IPS-NIHi11 (cell line): ENCODE results near the gene CDC45.
"Not testable (repeated sequence)": the region's sequence is repeated elsewhere in the genome, so short reads cannot be mapped to it uniquely, and the experiment has no call there.

ENCODE experiments used
- DNase-seq: peaks from one replicate; pipeline ENCODE4 v3.0.0; 2012; ENCODE audit warnings: mixed read lengths, low spot score

The CDC45 gene

DNA sequence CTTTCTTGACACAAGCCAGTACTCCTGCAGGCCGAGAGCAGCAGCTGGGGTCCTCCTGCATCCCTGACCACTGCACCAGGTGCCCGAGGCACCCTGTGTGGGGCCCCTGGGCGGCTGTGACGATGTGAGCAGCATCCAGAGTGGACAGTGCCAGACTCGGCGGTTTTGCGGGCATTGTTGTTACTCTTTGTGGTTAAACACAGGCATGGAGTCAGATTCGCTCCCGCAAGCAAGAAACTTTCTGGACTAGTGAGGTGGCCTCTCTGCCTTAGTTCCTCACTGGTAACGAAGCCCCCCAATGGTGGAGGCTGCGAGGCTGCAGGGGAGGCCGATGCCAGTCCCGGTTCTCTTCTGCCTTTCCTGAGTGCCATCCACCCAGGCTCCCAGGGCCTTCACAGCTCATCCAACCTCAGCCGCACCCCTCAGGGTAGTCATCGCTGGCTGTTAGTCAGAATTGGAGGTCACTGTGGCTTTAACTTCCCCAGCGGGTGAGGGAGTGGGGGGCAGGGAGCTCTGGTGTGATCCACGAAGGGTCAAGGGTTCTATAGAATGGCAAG is 48.2 kb downstream of the CDC45 start:
- no peak for DNase-seq

DNA sequence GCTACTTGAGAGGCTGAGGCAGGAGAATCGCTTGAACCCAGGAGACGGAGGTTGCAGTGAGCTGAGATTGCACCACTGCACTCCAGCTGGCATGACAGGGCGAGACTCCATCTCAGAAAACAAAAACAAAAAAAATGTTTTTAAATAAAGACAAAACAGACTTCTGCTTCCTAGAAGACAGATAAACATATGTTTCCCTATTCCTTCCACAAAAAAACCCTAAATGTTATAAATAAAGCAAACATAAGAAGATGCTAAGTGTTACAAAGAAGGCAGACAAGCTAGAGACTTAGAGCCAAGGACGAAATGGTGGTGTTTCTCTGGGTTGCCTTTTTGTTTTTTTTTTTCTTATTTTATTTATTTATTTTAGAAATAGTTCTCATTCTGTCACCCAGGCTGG is 50.1 kb downstream of the CDC45 start:
- DNase-seq: no peak

DNA sequence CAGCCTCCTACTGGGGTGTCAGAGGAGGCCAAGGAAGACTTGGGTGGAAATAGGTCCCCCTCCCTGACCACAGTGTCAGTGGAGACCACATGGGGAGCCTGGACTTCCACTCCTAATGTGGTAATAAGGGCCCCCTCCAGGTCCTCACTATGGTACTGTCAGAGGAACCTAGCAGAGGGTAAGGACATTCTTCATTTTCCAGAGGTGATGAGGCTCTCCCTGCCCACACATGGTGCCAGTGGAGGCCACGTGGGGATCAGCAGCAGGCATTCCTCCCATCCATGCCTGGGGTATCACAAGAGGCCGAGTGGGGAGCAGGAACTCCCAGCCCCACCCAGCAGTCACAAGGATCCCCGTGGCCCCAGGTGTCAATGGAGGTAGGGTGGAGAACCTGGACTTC is 51.0 kb downstream of the CDC45 start:
- DNase-seq: no peak

DNA sequence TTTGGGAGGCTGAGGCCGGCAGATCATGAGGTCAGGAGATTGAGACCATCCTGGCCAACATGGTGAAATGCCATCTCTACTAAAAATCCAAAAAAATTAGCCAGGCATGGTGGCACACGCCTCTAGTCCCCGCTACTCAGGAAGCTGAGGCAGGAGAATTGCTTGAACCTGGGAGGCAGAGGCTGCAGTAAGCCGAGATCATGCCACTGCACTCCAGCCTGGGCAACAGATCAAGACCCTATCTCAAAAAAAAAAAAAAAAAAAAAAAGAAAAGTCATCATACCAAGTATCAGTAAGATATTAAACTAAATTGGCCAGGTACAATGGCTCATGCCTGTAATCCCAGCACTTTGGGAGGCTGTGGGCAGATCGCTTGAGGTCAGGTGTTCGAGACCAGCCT is 51.6 kb downstream of the CDC45 start:
- DNase-seq: not testable (repeated sequence)

DNA sequence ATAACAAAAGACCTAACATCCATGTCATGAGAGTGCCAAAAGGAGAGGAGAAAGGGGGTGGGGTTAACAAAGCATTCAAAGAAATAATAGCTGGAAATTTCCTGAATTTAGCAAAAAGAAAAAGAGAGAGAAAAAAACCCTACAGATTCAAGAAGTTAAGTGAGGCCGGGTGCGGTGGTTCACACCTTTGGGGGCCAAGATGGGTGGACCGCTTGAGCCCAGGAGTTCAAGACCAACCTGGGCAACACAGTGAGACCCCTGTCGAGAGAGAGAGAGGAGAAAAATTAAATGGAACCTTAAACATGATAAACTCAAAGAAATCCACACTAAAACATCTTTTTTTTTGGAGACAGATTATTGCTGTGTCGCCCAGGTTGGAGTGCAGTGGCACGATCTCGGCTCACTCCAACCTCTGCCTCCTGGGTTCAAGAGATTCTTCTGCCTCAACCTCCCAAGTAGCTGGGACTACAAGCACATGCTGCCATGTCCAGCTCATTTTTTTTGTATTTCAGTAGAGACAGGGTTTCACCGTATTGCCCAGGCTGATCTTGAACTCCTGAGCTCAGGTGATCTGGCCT is 53.4 kb downstream of the CDC45 start:
- no peak for DNase-seq

DNA sequence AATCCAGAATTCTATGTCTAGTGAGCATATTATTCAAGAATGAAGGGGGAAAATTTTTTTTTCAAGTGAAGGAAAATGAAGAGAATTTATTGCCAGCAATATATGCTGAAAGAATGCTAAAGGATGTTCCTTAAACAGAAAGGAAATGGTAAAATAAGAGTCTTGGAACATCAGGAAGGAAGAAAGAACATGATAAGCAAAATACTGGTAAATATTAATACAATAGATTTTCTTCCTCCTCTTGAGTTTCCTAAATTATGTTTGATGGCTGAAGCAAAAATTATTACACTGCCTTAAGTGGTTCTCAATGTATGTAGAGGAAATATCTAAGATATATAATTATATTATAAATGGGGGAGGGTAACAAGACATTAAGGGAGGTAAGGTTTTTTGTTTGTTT is 54.1 kb downstream of the CDC45 start:
- no peak for DNase-seq

DNA sequence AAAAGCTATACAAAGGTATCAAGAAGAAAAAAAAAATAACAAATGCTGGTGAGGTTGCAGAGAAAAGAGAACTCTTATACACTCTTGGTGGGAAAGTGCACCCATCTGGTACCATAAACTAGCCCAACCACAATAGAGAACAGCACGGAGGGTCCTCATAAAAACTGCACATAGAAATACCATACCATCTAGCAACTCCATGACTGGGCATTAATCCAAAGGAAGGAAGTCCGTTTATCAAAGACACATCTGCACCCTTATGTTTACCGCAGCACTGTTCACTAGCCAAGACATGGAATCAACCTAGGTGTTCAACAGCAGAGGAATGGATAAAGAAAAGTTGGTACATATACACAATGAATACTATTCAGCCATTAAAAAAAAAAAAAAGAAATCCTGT is 55.3 kb downstream of the CDC45 start:
- DNase-seq: no peak

DNA sequence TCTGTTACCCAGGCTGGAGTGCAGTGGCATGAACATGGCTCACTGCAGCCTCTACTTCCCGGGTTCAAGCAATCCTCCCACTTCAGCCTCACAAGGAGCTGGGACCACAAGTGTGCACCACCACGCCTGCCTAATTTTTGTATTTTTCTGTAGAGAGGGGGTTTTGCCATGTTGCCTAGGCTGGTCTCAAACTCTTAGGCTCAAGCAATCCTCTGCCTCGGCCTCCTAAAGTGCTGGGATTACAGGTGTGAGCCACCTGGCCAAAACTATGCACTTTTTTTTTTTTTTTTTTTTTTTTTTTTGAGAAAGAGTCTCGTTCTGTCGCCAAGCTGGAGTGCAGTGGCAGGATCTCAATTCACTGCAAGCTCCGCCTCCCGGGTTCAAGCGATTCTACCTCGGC is 56.8 kb downstream of the CDC45 start:
- DNase-seq: no peak

DNA sequence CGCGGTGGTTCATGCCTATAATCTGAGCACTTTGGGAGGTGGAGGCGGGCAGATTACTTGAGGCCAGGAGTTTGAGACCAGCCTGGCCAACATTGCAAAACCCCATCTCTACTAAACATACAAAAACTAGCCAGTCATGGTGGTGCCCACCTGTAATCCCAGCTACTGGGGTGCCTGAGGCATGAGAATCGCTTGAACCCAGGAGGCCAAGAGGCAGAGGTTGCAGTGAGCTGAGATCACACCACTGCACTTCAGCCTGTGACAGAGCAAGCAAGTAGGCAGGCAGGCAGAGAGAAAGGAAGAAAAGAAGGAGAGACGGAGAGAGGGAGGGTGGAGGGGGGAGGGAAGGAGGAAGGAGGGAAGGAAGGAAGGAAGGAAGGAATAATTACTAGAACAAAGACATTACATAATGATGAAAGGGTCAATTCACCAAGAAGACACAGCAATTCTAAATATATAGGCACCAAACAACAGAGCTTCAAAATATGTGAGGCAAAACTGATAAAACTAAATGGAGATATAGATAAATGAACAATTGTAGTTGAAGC is 58.3 kb downstream of the CDC45 start:
- DNase-seq: no peak

DNA sequence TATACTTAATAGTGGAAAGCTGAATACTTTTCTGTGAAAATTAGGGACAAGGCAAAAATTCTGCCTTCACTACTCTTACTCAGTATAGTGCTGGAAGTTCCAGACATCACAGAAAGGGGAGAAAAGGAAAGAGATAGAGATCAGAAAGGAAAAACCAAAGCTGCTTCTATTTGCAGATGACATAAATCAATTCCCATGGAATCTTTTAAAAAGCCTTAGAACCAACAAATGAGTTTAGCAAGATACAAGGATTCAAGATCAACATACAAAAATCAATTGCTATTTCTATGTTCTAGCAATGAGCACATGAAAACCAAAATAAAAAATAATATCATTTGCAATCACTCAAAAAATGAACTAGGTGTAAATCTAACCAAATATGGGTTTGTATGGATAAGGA is 60.7 kb downstream of the CDC45 start:
- DNase-seq: no peak

DNA sequence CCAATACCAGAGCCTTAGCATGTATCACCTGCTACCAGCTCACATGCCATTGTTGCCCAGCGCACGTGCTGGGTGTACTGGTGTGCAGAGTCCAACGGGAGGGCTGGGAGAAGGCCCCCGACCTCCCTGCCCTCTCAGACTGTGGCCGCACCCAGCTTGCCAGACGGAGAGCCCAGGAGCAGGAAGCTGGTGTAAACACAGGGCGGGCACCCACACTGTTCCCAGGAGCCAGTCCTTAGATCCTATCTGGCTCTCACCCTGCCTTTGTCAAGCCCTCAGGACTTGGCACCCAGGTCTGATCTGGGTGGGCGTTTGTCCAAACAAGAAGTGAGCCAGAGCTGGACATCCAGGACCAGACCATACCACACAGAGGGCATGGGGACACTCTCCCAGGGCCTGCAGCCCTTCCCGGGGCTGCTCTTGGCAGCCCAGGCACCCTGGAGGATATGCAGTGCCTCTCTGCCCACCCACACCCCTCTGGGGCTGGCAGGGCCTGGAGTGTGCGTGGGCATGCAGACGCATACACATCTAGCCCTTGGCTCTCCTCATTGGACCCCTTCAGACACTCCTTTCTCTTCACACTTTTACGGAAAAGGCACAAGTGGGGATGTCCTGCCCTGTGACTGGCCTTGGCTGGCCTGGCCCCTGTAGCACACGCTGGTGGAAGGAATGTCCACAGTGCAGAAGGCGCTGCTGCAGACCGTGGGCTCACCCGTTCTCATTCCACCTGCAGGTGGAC is 64.4 kb downstream of the CDC45 start:
- DNase-seq: no peak

DNA sequence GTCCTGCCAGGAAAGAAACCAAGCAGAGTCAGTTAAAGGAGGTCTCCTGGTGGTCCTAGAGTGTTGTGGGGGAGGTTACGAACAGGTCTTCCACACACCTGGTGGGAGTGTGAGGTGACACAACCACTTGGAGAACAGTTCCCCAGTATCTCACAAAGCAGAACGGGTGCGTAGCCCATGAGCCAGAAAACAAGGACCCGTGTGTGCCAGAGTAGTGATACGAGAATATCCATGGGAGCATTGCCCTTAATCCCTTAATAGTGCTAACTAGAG is 66.2 kb downstream of the CDC45 start:
- no peak for DNase-seq

DNA sequence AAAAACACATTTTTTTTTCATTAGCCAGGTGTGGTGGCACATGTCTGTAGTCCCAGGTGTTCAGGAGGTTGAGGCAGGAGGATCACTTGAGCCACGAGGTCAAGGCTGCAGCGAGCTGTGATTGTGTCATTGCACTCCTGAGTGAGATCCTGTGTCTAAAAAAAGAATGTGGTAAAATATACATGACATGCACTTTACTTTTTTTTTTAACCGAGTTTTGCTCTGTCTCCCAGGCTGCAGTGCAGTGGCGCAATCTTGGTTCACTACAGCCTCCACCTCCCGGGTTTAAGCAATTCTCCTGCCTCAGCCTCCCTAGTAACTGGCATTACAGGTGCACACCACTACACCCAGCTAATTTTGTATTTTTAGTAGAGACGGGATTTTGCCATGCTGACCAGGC is 67.0 kb downstream of the CDC45 start:
- no peak for DNase-seq

DNA sequence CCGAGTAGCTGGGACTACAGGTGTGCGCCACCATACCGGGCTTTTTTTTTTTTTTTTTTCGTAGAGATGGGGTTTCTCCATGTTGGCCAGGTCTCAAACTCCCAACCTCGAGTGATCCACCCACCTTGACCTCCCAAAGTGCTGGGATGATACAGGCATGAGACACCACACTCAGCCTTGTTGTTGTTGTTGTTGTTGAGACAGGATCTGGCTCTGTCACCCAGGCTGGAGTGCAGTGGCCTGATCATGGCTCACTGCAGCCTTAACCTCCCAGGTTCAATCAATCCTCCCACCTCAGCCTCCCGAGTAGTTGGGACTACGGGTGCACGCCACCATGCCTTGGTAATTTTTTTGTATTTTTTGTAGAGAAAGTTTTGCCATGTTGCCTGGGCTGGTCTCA is 67.9 kb downstream of the CDC45 start:
- DNase-seq: no peak

DNA sequence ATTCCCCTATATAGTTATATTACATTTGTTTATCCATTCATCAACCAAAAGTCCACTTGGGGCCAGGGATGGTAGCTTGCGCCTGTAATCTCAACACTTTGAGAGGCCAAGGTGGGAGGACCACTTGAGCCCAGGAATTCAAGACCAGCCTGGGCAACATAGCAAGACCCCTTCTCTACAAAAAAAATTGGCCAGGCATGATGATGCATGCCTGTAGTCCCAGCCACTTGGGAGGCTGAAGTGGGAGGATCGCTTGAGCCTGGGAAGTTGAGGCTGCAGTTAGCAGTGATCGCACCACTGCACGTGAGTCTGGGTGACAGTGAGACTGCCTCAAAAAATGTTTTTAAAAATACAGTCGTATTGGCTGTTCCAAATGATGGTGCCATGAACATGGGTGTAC is 68.7 kb downstream of the CDC45 start:
- DNase-seq: not testable (repeated sequence)

DNA sequence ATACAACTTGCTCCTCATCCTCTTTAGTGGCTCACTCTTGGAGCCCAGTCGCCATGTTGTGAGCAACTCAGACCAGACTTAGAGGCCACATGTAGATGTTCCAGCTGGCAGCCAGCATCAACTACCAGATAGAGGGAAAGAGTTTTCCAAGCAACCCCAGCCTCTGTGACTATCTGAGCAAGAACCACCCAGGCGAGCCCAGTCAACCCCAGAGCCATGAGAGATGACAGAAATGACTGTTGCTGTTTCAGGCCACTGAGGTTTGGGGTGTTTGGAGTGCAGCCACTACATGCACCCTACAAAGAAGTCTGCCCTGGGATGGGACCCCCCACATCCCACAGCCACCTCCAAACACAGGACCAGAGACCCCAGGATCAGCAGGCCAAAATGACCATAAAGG is 69.2 kb downstream of the CDC45 start:
- no peak for DNase-seq

DNA sequence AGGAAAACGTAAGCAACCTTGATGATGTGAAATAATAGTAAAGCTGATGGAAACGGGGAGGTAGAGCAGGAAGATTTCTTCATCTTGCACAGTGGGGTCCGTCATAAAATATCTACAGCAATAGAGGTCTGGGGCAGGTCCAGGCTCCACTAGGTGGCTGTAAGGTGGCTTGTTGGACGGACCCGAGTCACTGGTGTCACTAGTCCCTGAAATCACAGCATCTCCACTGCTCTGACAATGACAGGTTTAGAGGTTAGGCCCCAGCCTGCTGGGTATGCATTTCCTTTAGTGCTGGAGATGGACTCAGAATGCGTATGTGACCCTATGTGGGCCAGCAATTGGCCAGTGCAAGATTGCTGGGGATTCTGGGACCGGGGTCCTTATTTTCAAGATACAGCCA is 69.7 kb downstream of the CDC45 start:
- DNase-seq: no peak

DNA sequence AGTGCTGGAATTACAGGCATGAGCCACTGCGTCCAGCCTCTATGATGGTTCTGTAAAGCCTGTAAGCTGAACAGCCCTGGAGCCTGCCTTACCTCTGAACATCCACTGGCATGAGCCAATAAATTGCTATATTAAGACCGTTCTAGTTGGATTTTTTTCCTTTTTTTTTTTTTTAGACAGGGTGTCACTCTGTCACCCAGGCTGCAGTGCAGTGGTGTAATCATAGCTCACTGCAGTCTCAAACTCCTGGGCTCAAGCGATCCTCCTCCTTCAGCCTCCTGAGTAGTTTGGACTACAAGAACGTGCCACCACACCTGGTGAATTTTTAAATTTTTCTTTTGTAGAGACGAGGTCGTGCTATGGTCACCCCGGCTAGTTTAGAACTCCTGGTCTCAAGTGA is 70.7 kb downstream of the CDC45 start:
- no peak for DNase-seq

DNA sequence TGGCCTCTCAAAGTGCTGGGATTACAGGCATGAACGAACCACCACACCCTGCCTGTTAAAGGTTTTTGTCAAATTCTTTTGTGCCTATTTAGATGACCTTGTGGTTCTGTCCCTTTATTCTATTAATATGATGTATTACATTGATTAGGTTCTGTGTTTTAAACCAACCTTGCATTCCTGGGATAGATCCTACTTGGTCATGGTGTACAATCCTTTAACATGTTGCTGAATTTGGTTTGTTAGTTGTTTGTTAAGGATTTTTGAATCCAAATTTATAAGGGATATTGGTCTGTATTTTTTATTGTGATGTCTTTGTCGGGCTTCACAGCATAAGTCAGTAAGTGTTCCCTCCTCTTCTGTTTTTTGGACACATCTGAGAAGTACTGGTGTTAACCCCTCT is 73.5 kb downstream of the CDC45 start:
- DNase-seq: no peak

DNA sequence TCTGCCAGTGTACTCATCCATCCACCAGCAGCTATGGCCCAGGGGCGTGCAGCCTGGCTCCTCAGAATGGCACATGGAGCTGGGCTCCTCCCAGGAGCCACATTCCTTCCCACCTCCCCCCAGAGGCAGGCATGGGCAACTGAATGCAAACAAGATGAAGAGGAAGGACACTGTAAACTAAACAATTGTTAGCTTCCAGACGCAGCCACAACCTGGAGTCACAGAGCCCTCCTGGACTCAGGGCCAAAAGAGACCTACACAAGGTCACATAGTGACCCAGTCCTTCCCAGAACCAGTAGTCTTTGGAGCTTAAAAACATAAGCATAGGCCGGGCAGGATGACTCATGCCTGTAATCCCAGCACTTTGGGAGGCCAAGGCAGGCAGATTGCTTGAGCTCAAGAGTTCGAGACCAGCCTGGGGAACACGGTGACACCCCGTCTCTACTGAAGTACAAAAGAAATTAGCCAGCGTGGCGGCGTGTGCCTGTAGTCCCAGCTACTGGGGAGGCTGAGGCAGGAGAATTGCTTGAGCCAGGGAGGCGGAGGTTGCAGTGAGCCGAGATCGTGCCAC is 75.2 kb downstream of the CDC45 start:
- DNase-seq: peak; percentile 81

DNA sequence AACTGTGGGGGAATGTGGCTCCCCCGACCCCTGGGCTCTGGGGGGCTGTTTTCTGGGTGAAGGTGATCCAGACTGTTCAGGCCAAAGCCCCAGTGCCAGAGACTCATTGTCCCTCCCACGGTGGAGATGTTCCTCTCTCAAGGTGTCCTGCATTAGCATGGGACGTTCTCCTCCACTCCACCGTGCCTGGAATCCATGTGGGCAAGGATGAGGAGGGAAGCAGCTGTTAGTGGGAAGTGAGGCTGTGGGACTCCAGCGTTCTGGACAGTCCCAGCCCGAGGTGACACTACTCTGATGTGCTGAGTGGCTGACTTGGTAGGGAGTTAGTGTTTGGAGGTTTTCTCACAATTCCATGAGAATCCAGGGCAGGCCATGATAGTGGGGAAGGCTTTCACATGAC is 75.9 kb downstream of the CDC45 start:
- no peak for DNase-seq

DNA sequence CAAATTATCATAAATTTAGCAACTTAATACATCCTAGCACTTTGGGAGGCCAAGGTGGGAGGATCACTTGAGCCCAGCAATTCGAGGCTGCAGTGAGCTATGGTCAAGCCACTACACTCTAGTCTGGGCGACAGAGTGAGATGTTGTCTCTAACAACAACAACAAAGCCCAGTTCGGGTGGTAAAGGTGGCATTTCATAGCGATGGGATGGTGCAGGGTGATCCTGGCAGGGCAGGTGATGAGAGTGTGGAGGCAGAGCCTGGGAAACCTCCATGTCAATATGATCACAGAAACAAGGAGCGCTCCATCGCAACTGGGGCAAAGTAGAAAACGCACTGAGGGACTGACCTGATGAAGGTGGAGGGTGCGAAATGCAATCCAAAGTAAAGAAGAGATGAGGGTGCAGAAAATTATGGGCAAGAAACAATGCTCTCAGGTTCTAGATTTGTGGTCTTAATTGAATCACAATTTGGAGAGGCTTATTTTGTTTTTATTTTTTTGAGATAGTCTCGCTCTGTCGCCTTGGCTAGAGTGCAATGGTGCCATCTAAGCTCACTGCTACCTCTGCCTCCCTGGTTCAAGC is 77.3 kb downstream of the CDC45 start:
- DNase-seq: no peak

DNA sequence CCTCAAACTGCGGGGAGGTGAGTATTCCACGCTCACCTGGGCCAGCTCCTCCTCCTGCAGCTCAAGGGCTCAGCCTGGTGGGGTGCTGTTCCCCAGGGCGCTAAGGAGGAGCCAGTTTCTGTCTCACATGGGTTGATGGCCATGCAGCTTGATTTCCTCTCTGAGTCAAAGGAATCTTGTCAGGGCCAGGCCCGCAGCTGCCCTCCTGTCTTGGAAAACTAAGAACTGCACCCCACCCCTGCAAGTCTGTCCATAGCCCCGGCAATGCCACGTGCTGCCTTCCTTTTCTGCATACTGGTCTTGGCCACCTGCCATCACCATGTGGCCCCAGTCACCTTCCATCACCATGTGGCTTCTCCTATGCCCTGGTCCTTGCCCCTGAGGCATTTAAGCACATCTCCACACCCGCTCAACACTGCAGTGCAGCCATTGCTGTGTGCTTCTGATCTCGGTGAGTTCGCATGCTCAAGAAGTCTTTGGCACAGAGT is 79.6 kb downstream of the CDC45 start:
- peak; percentile 47 for DNase-seq
